Transverse colon (tissue), 4 donors: ENCODE data around the gene WNK2. TPM values are rescaled to one million over a fixed set of nuclear protein-coding genes. Genes with fewer than 3 reads are reported as not detected.

ENCODE experiments used
- DNase-seq: peaks from one replicate; pipeline ENCODE4 v3.0.0-alpha.2; 2019
- H3K27ac ChIP-seq, 4 donors: fragments of 200-600 bp; sonication (generic); 2 replicates each; pipeline ENCODE4 v1.5.1; 2016 to 2018; ENCODE audit warnings: inconsistent platforms in 4 of 4
- H3K27me3 ChIP-seq: fragments of 200-600 bp; sonication (generic); 2 replicates; pipeline ENCODE4 v1.5.1; 2017; ENCODE audit warnings: inconsistent platforms
- H3K36me3 ChIP-seq, 4 donors: fragments of 200-600 bp; sonication (generic); 2 replicates each; pipeline ENCODE4 v1.5.1; 2017 to 2019; ENCODE audit warnings: inconsistent platforms in 4 of 4
- H3K4me1 ChIP-seq, 4 donors: fragments of 200-600 bp; sonication (generic); 2 replicates each; pipeline ENCODE4 v1.5.1; 2017 to 2020; ENCODE audit warnings: inconsistent platforms in 4 of 4
- H3K4me3 ChIP-seq, 4 donors: fragments of 200-600 bp; sonication (generic); 1 replicate in 1 of 4; 2 replicates in 3 of 4; pipeline versions ENCODE4 v1.5.1 to v1.6.1; 2017 to 2019; ENCODE audit warnings: inconsistent platforms in 4 of 4
- H3K9me3 ChIP-seq, 2 donors: fragments of 200-600 bp; sonication (generic); 2 replicates each; pipeline ENCODE4 v1.5.1; 2017 to 2019; ENCODE audit warnings: inconsistent platforms in 2 of 2
- CTCF ChIP-seq, 5 experiments: fragments of 200-600 bp in 3 of 5; fragments of 450-650 bp in 2 of 5; sonication (generic) in 3 of 5; IDR thresholded peaks; 1 replicate in 2 of 5; 2 replicates in 3 of 5; pipeline ENCODE4 v1.5.1; 2016 to 2017; ENCODE audit warnings: antibody characterized with exemption in 5 of 5, inconsistent platforms in 3 of 5, mild to moderate bottlenecking in 2 of 5, moderate library complexity in 1 of 5
- EP300 ChIP-seq: sonication (generic); formaldehyde crosslinking; IDR thresholded peaks from one replicate; pipeline ENCODE4 v1.6.1; 2017; ENCODE audit warnings: antibody characterized with exemption, low read depth
- POLR2A ChIP-seq: fragments of 450-650 bp; IDR thresholded peaks from one replicate; pipeline ENCODE4 v1.6.1; 2016; ENCODE audit warnings: antibody characterized with exemption, mild to moderate bottlenecking, moderate library complexity
- POLR2AphosphoS5 ChIP-seq, 3 donors: sonication (generic); formaldehyde crosslinking; IDR thresholded peaks; one replicate each; pipeline ENCODE4 v1.6.1; 2016; ENCODE audit warnings: antibody characterized with exemption in 3 of 3
- WGBS, 2 donors: methylation state at CpG; one replicate each; pipeline ENCODE4 v1.1.5; 2018; ENCODE audit warnings: low coverage in 1 of 2; 5-methylcytosine and 5-hydroxymethylcytosine counted together
- in situ Hi-C, 4 donors: fragments of 200-750 bp; cut with MboI; loops; one replicate each; pipeline versions ENCODE4 v1.15.0 to v1.15.1; 2017; ENCODE audit warnings: low sequenced_read_pairs in 3 of 4, low pct_ligation_motif_present in 1 of 4, low pct_unique_long_range_greater_than_20kb in 1 of 4
- intact Hi-C: fragments of 100-400 bp; cut with DNase I; formaldehyde crosslinking; loops from one replicate; pipeline ENCODE4 v1.15.1; 2023; ENCODE audit warnings: low total_unique reads
- total RNA-seq, 4 donors: library from RNA; depleted of rRNA; stranded (reverse); fragments of >200 nt; gene quantifications; one replicate each; pipeline ENCODE4 v1.1.0, GENCODE V29; 2016

WNK2 gene
- total RNA-seq, 4 donors from 2014 or later, result 133 to 618 (median 157) TPM

DNA sequence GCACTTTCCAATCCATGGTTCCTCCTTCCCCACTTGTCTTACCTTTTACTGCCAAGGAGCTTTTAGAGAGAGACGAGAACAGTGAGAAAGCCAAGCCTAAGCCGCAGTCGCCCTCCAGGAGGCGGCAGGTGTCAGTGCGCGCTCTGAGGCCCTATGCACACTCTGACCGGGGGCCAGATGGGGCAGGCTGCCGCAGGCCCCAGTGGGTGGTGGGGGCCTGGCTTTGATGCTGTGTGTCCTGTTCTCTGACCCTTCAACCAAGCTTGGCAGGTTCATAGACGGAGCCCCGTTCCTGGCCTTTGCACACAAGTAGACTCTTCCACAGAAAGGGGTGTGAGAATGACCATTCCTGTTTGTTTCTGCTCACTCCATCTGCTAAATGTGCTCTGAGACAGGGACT is 77.3 kb downstream of the WNK2 start:
- TF ChIP-seq CTCF (IDR thresholded peaks at IDR 0.05) (no peak), POLR2A (no peak), POLR2AphosphoS5 (IDR thresholded peaks at IDR 0.05) (no peak), EP300 (no peak)
- H3K27me3 ChIP-seq, result no peaks in the 10 kb centered on the region
- no peaks in the 10 kb centered on the region for H3K9me3 ChIP-seq
- in situ Hi-C loops (no loop called here), intact Hi-C loops (no loop called here)
- peaks cover 0 to 7% (median 0%) of the 10 kb centered on the region in 4 donors for H3K4me1 ChIP-seq
- DNase-seq, result no peak
- H3K4me3 ChIP-seq, result no peak overlapping the region
- 80% methylated on average over 10 of the region's 10 CpGs; no CpG with 5 or more reads in 1 of the 2 donors for WGBS, 2 donors
- H3K27ac ChIP-seq, result no peak overlapping the region
- peaks cover 0 to 4% (median 0%) of the 10 kb centered on the region in 4 donors for H3K36me3 ChIP-seq

DNA sequence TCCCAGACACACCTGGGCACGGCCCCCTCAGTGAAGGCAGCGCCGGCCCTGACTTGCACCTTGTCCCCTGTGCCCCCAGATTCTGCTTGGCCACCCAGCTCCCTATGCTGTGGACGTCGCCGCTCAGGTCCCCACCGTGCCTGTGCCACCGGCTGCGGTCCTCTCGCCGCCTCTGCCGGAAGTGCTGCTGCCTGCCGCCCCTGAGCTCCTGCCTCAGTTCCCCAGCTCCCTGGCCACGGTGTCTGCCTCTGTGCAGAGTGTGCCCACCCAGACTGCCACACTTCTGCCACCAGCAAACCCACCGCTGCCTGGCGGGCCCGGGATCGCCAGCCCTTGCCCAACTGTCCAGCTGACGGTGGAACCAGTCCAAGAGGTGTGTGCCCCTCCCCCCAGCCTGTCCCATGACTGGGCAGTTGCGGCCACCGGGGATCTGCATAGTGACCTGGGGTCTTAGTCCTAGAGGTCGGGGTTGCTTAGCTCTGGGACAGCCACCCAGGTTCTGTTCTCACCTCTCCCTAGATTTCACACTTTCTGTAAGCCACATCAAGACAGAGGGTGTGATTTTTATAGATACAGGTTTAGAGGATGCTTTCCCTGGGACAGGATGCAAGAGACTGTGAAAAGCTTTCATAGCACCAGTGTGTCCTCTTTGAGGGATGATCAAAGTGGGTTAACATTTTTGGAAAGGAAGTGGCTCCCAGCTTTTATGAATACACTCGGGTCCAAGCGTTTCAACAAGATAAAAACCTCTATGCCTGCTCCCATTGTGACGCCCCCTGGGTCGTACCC is 78.0 kb downstream of the WNK2 start:
- TF ChIP-seq POLR2A, result no peak
- TF ChIP-seq CTCF (IDR thresholded peaks at IDR 0.05), result no peak
- no peak for TF ChIP-seq EP300
- TF ChIP-seq POLR2AphosphoS5 (IDR thresholded peaks at IDR 0.05), result no peak
- peak; percentile 7 for DNase-seq
- in situ Hi-C loops (no loop called here), intact Hi-C loops (no loop called here)
- Histone ChIP-seq H3K36me3 (peaks cover 0 to 4% (median 0%) of the 10 kb centered on the region in 4 donors), H3K27me3 (no peaks in the 10 kb centered on the region), H3K27ac (peak overlapping the region in 1 of 4 donors; percentile 28), H3K9me3 (no peaks in the 10 kb centered on the region), H3K4me1 (peaks cover 0 to 7% (median under 1%) of the 10 kb centered on the region in 4 donors), H3K4me3 (no peak overlapping the region)
- 89% methylated on average over 26 of the region's 26 CpGs; no CpG with 5 or more reads in 1 of the 2 donors for WGBS, 2 donors

DNA sequence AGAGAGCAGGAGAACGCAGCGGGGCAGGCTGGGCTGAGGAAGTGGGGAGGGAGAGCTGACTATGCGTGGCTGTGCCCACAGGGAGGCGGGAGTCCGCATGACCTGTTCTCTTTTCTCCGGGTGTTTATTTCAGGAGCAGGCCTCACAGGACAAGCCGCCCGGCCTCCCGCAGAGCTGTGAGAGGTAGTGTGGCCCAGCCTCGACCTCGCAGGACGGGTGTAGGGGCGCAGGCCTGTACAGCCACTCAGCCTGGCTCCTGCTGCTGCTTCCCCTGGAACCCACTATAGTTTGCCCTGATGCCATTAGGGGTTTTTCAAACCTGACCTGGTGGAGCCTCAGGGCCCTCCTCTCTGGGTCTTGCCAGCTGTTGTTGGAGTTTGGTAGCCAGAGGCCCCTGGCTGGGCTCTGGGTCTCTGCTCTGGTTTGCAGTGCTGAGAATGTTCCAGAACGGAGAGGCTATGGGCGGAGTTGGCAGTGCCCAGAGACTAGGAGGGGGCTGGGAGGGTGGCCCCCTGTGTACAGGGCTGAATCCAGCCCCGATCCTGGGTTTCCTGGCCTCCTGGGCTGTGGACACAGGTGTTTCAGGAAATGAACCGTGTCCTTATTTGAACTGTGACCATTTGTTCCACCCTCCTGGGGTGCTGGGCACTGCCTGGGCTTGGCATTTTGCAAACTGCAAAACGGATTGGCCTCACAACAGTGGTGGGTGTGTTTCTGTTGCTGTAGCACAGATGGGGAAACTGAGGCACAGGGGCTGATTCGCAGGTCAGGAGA is 78.8 kb downstream of the WNK2 start:
- in situ Hi-C loops, result no loop called here

More for the DNA sequence above, 78.8 kb downstream of the WNK2 start:
- intact Hi-C loops, result loop anchor here (1.0 kb wide), 1 partner anchor 25 kb away; no protein-coding TSS in a partner anchor
- H3K27ac ChIP-seq, result peak overlapping the region in 2 of 4 donors; percentile 4 to 28
- no peaks in the 10 kb centered on the region for H3K9me3 ChIP-seq
- no peaks in the 10 kb centered on the region for H3K27me3 ChIP-seq
- TF ChIP-seq CTCF (IDR thresholded peaks at IDR 0.05) (no peak), POLR2AphosphoS5 (IDR thresholded peaks at IDR 0.05) (no peak), POLR2A (no peak), EP300 (no peak)
- no peak overlapping the region for H3K4me3 ChIP-seq
- DNase-seq, result no peak
- peaks cover 0 to 10% (median 3%) of the 10 kb centered on the region in 4 donors for H3K4me1 ChIP-seq
- 76% methylated on average over 12 of the region's 19 CpGs; no CpG with 5 or more reads in 1 of the 2 donors for WGBS, 2 donors
- H3K36me3 ChIP-seq, result peaks cover 0 to 4% (median 0%) of the 10 kb centered on the region in 4 donors
